NOMO-1 treated with dmso at 0.1 percent for 144 hours (cell line): ENCODE measurements around the gene CCDC85C.

Source experiments
- DNase-seq: peaks from one replicate; lab custom pipeline; 2025; ENCODE audit not compliant: unreplicated experiment; lab: John Stamatoyannopoulos, UW

Gene CCDC85C

DNA sequence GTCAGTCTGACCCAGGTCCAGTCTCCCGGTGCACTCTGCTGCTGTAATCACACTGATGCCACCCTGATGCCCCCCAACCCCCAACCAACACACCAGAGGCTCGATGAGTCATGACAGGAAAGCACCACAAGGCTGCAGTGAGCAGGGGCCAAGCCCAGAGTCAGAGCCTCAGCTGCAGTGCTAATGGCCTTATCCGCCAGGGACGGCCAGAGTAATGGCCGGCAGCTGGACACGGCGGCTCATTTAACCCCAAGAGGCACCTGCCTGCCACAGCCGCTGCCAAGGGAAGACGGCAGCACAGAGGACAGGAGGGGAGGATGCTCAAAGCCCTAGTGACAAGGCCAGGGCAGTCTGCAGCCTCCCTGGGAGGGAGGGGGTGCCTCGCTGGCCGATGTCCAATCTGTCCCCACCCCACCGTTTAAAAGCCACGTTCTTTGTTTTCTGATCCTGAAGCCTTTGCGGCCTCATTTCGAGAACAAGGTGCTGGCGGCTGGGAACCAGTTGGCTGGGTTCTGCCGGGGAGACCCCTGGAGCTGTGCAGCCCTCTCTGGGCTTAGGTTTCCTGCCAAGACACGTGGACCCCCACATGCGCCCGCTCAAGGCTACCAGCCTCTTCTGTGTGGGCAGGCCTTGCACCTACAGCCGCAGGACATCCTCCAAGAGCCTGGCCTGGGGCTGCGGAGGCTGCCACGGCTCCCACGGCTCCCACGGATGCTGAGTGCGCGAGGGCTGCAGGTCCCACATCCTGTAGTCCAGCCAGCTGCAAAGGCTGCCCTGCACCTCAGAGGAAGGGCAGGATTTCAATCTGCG lies 13.1 kb downstream of the CCDC85C start:
- no peak for DNase-seq

DNA sequence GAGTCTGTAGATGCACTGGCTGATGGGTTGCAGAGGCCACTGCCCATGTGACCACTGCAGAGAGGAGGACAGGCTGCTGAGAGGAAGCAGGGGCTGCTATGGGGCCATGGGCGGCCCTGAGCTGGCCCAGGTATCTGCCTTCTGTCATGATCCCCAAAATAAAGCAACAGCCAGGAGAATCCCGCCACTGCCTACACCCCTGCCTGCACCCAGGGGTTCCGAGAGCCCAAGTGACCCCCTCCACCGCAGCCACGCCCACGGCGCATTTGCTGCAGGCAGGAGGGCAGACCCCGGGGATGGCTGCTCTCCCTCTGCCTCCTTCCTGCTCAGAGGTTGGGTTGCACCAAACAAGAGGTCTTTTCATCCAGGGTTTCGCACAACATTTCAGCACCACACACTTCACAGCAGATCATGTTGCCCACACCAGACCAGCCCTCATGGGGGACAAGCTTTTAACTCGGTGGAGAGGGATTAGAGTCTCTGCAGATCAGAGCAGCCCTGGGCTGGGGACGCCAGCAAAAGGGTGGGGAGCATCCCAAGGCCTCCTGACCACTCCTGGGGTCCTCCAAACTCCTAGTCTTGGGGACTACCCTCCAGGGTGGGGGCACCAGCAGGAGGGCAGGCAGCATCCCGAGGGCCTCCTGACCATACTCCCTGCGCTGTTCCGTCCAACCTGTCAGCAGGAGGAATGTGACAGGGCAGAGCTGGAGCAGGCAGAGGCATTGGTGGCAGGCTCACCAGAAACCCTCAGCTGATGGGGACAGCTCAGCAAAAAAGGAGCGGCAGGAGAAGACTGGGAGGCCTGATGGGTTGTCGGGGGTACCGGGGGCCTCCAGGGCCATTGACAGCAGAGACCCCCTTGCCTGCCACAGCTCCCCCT lies 14.1 kb downstream of the CCDC85C start:
- DNase-seq = no peak

DNA sequence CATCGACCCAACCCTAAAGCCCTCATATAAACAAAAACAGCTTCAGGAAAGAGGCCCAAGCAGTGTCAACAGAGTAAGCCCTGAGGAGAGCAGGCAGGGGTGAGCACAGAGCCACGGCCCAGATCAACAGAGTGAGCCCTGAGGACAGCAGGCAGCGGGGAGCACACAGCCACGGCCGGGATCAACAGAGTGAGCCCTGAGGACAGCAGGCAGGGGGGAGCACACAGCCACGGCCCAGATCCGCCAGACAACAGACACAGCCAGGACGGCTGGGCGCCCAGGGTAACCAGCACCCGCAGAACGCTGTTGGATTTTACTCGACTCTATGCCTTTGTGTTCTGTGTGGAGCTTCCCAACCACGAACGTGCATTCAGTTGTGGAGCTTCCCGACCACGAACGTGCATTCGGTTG lies 15.0 kb downstream of the CCDC85C start:
- DNase-seq = no peak

DNA sequence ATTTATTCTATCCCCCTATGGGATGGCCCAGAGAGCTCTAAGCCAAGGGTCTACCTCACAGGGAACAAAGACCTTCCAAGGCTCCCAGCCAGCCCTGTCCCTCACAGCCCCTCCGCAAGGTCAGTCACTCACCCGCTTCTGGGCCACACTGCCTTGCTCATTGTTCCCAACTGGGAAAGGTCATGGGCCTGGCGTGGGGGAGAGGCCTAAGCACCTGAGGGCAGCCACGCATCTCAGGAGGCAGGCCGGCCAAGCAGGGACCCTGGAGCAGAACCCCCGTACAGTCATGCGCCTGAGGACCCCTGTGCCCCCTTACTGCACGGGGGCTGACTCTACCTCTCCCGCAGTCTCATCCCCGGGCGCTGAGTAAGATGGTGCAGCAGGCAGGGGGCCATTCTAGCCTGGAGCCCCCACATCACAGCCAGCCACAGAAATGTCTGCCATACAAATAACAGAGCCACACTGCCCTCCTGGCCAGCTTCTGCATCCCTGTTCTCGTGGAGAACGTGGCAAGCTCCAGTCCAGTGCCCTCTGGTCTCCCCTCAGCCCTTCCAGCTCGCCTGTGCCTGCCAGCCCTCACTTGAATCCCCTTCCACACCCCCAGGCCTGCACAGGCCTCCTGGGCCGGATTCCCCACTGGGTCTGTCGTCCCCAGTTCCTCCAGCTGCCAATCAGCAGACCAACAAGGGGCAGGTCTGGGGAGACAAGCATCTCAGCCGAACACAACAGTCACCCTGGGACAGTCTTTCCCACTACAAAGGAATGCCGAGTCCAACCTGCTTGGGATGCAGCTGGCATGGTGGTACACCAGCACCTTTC lies 16.3 kb downstream of the CCDC85C start:
- no peak for DNase-seq

DNA sequence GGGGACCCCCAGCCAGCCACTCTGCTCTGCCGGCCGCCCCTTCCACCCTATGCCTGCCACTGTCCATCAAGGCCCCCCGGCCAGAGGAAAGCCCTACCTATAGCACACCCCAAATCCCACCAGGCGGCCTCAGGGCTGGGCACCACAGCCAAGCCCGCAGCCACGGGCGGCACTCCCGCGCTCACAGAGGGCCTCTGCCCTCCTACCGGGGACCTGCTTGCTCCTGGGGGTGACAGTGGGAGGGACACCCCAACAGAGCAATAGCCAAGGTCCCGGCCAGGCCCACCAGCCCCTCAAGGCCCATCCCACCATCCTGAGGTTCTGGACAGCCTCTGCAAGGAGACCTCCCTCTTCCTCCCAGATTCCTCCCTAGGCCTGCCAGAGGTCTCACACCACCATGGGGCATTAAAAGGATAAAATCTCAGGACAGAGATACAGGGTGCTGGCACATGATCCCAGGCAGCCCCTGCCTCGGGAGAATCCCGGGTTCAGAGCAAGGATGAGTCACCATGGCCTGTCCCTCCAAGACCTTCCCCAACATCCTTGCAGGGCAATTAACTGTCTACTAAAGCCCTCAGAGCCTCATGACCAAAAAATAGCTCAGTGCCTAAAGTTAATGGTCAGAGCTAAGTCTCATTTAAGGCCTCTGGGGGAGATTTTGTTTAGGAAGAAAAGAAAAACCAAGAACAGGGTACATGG lies 17.1 kb downstream of the CCDC85C start:
- DNase-seq = no peak

DNA sequence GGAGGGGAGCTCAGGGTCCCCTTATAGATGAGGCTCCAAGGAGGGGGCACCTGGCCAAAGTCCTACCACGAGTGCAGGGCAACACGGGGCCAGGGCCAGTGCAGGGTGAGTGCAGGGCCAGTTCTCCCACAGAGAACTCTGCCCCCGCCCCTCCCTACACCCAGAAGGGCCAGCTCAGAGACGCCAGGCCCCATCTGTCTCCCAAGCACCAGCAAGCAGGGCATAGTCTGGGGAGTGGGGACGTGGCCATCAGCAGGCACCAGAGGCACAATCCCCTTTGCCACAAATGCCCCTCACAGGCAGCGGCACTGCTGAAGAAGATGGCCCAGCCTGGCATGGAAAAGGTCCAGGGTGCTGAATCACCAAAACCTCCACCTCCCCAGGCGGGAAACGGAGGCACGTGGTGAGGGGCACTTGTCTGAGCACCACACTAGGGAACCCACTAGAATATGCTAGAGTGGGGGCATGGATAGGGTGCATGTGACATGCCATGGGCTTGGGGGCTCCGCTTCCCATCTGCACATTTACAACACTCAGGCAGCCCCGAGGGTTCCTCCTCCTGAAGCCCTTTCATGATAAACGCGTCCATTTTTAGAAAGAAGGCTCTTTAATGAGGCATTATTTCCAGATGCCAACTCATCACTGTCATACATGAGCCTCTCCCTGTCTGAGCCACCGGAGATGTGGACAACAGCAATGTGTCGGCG lies 17.8 kb downstream of the CCDC85C start:
- DNase-seq = no peak

DNA sequence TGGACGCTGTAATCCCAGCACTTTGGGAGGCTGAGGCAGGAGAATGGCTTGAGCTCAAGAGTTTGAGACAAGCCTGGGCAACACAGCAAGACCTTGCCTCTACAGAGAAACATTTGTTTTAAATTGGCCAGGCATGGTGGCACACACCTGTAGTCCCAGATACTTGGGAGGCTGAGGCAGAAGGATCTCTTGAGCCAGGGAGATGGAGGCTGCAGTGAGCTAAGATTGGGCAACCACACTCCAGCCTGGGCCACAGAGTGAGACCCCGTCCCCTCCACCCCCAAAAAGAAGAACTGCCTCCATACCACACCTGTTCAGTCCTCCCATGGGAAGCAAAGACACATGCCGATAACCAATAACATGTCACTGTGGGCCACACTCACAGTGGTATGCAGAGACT lies 19.2 kb downstream of the CCDC85C start:
- no peak for DNase-seq

DNA sequence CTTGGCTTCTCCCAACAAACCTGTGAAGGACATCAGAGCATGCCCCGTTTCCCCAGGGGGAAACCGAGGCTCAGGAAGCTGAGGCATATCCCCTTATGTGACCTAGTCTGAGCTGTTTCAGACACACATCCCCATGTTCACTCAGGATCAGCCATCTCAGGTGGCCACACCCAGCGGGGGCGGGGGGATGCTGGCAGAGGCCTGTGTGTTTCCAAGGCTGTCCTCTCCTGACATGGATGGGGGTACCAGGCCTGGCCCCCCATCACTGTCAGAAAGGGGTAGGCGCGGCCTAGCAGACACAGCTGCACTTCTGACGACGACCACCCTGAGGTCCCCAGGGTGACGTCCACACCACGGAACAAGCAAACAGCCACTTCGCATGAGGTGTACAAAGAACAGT lies 22.1 kb downstream of the CCDC85C start:
- no peak for DNase-seq

DNA sequence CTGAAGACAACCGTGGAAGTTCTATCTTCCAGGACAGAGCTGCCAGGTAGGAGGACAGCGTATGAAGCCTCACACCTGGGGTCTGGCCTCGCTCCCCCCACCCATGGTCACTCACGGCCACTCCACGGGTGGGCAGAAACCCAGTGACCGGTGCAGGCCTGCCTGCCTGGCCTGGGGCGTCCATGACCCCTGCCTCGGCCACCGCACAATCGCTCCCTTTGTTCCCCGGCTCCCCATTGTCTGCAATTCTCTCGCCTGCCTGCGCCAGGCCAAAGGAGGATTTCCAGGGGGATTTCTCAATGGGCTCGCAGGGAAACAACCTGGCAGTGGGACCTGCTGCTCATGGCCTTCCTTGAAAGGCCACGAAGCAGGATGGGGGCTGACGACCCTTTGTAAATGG lies 22.6 kb downstream of the CCDC85C start:
- DNase-seq = no peak

DNA sequence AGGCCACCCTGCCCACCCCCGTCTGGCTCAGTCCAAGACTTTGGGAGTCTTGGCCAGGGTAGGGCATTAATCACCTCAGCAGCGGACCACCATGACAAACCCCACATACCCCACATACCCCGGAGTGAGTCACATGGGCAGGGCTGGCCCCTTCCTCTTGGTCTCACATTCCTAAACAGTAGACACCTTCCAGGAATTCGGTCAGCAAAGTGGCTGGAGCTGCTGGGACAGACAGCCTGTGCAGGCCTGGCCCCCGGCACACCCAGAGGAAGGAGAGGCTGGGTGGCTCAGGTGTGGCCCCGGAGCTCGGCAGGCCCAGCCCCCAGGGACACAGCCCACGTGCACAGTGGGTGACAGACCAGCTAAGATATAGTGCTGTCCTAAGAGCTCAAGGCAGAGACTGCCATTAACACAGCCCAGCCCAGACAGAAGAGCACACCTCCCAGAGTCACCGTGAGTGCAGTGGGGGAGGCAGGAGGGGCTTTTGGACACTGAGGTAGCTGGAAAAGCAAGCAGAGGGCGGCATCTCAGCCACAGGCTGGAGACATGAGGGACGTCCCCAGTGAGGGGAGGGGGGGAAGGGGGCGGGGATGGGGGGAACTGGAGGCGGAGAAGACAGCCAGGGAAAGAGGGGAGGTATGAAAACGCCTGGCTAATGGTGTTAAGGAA lies 24.0 kb downstream of the CCDC85C start:
- DNase-seq = no peak

DNA sequence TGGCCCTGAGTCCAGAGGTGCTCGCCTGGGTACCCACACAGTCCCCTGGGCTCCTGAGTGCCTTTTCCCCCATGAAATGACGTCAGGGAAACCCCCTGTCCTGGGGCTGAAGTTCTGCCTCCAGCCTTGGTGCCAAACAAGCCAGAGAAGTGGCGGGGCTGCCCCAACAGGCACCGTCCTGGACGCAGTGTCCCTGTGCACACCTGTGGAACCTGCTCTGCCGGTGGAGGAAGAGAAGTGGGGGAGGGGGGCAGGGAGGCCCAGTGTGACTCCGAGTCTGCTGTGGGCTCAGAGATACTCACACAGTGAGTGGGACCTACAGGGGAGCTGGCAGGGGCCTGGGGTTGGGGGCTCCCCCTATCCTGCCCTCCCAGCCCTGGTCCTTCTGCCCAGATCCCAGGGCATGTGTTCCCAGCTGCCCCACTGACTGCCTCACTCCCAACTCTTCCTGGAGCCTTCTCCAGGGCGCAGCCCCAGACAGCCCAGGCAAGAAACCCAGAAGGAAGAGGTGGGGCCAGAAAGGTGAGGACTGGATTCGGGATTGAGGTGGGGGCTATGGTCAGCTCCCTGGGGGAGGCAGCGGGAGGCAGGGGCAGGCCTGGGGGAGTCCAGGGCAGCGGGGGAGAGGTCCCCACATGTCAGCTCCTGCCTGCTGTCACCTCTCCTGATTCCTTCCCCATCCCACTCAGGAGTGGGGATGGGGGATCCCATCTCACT lies 24.7 kb downstream of the CCDC85C start:
- DNase-seq = no peak

DNA sequence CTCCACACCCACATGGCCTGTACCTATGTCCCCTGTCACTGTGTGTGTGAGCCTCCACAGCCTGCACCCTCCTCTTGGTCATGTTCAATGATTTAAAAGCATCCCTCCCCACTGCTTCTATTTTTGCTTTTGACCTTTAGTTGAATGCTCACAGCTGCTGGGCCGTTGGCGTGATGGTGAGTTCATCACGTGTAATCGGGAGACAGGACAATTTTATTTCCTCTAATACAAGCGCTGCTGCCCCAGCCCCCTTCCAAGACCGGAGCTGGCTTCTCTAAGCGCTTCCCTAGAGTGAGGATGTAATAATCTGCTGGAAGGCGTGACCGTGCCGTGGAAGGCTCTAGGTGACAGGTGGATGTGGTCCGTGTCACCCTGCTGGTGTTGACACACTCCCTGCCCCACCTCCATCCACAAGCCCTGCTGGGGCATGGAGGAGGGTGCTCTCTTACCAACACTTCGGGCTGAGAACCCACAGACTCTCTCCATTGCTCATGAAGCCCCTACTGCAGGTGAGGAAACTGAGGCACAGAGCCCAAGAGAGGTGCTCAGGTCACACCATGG lies 25.4 kb downstream of the CCDC85C start:
- DNase-seq = no peak

DNA sequence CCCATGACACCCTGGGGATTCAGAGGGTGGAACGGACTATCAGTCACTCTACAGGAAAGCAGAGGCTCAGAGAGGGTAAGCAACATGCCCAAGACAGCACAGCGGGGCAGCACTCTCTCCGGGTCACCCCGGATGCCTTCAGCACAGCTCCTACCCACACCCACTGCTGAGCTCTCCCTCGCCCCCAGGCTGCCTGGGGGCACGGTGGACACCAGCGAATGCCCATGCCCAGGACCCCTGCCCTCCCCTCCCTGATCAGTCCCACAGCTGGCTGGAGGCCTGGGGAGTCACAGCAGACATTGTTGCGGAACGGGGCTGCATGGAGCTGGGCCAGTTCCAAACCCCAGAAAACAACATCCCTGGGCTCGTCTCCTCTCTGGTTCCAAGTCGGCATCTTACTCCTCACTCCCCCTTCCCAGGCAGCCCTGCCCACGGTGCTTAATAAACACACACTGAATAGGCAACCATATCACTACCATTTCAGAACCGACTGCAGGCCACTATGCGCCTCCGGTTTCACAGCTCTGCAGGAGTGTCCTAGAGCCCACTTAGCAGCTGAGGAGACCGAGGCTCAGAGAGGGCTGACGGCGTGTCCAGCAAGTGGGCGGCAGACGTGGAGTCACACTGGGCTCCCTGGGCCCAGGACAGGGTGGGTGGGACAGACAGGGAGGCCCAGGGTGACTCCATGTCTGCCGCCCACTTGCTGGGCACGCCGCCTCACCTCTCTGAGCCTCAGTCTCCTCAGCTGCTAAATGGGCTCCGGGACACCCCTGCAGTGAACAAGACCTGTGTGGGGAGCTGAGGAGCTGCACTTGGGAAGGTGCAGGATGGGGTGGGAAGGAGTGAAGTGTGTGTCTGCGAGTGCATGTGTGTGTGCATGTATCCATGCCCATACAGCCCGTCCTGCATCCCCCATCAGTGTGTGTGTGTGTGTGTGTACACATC lies 27.0 kb downstream of the CCDC85C start:
- DNase-seq = no peak

DNA sequence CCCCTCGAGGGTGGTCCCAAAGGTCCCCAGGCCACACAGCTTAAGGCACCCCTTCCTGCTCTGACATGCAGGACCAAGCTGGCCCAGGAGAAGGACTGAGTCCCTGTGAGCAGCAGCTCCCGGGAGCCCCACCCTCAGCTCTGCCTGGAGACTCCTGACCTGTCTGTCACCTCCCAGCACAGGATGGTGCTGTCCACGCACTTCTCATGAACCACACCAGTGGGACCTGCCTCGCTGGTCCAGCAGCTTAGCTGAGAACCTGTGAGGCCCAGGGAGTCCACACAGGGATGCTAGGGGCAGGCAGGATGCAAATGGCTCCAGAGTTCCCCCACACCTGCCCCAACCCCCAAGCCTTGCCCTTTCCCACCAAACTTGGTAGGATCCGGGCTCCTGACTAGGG lies 27.7 kb downstream of the CCDC85C start:
- no peak for DNase-seq

DNA sequence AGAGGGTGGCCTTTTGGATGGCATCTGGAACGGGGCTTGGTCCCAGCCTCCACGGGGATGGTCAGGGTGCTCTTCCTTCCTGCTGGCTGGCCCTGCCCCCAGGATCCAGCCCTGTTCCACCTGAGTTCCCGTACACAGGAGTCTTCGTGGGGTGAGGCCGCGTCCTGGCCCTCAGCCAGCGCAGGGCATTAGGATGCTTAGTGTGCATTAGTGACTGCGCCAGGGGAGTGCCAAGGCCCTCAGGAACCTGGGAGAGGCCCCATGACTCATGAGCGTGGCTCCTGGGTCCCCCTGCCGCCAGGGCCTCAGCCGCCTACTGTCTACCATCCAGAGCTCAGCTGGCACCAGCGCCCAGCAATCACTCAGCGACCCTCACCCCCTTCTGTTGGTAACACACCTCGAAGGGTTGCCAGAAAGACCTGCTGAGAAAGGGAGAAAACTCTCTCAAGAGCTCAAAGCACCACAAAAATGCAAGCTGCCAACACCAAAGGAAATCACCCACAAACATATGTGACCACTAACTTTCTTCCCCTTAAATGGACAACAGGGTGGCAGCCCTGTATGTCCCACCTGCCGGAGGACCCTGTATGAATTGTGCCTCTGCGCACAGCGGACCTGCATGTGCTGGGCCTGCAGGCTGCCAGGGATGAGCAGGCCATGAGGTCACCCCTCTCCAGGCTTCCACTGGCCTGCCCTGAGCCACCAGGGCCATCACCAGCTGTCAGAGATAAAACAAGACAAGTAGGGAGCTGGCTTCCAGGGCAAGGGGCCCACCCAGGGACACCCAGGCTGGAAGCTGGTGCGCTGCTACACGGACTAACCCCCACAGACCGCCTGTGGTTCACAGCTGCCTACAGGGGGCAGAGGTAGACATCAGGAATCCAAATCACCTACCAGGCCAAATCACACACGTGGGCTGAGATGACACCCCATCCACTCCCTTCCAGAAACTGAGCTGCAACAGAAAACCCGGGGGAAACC lies 28.7 kb downstream of the CCDC85C start:
- no peak for DNase-seq

DNA sequence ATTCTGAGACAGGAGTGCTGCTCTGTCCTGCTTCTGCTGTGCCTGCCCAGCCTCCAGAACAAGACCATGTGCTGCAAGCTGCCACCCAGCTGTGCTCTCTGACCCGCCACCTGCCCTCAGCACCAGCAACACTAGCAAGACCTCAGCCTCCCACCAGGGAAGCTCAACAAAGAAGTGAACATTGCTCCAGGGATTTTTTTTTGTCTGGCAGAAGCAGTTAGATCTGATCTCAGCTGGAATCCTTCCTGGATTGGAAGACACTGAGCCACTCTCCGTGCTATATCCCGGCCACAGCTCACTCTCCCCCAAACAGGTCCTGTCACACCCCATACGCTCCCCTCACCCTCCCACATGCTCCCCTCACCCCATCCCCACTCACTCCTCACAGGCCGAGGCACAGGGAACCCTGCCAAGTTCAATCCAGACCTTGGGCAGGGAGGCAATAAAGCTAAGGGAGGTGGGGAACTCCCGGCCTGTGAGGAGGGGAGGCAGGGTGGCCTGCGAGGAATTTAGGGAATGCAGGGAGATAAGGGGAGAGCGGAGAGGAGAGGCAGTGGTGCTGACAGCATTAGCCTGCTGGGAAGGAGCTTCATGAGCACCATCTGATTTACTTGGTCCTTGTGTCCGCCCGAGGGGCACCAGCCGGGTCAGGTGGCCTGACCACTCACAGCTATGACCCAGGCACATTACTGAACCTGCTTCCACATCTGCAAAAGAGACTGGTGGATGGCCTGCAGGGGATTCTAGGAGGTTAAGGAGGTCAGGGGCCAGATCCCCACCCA lies 29.7 kb downstream of the CCDC85C start:
- no peak for DNase-seq
